Measurements from ENCODE around the gene FOXD4L3. TPM values are rescaled to one million over a fixed set of nuclear protein-coding genes. Genes with fewer than 3 reads are reported as not detected.
"Not testable (repeated sequence)": the region's sequence is repeated elsewhere in the genome, so short reads cannot be mapped to it uniquely, and the experiment has no call there.

Gene FOXD4L3
- total RNA-seq, 4 donors from 2014 or later, result not detected

GRCh38 chr9:68332122-68332521 is 29.5 kb downstream of the FOXD4L3 start:
- H3K4me3 ChIP-seq (ENCODE audit: low read depth, poor library complexity, severe bottlenecking); intact Hi-C loops (cut with DNase I; ENCODE audit: low total_unique reads); DNase-seq (ENCODE audit: low spot score in 2 of 2): not testable (repeated sequence)
- 67% methylated on average over 1 of the region's 1 CpG; no CpG with 5 or more reads in 1 of the 2 donors for WGBS, 2 donors

- 66 to 80% methylated on average over 3 of the region's 3 CpGs for WGBS, 2 donors
- DNase-seq (ENCODE audit: low spot score in 2 of 2); H3K4me3 ChIP-seq (ENCODE audit: low read depth, poor library complexity, severe bottlenecking); intact Hi-C loops (cut with DNase I; ENCODE audit: low total_unique reads): not testable (repeated sequence)
Measured at GRCh38 chr9:68335935-68336334, 33.3 kb downstream of the FOXD4L3 start.

GRCh38 chr9:68336639-68337339 is 34.1 kb downstream of the FOXD4L3 start:
- WGBS, 2 donors, result 49 to 53% methylated on average over 5 to 6 of the region's 10 CpGs
- H3K4me3 ChIP-seq (ENCODE audit: low read depth, poor library complexity, severe bottlenecking); intact Hi-C loops (cut with DNase I; ENCODE audit: low total_unique reads); DNase-seq (ENCODE audit: low spot score in 2 of 2): not testable (repeated sequence)

GRCh38 chr9:68338000-68338399 is 35.3 kb downstream of the FOXD4L3 start:
- DNase-seq (ENCODE audit: low spot score in 2 of 2); intact Hi-C loops (cut with DNase I; ENCODE audit: low total_unique reads); H3K4me3 ChIP-seq (ENCODE audit: low read depth, poor library complexity, severe bottlenecking): not testable (repeated sequence)
- 83 to 86% methylated on average over 7 of the region's 7 CpGs for WGBS, 2 donors

- intact Hi-C loops (cut with DNase I; ENCODE audit: low total_unique reads); DNase-seq (ENCODE audit: low spot score in 2 of 2); H3K4me3 ChIP-seq (ENCODE audit: low read depth, poor library complexity, severe bottlenecking): not testable (repeated sequence)
- WGBS, 2 donors, result 19 to 20% methylated on average over 5 to 6 of the region's 10 CpGs
Measured at GRCh38 chr9:68342265-68343025, 39.8 kb downstream of the FOXD4L3 start.

GRCh38 chr9:68343242-68343641 is 40.6 kb downstream of the FOXD4L3 start:
- H3K4me3 ChIP-seq (ENCODE audit: low read depth, poor library complexity, severe bottlenecking); DNase-seq (ENCODE audit: low spot score in 2 of 2); intact Hi-C loops (cut with DNase I; ENCODE audit: low total_unique reads): not testable (repeated sequence)
- 71 to 75% methylated on average over 4 of the region's 4 CpGs for WGBS, 2 donors

GRCh38 chr9:68343992-68344391 is 41.3 kb downstream of the FOXD4L3 start:
- DNase-seq (ENCODE audit: low spot score in 2 of 2); intact Hi-C loops (cut with DNase I; ENCODE audit: low total_unique reads); H3K4me3 ChIP-seq (ENCODE audit: low read depth, poor library complexity, severe bottlenecking): not testable (repeated sequence)
- WGBS, 2 donors, result 44 to 48% methylated on average over 3 of the region's 4 CpGs

GRCh38 chr9:68351689-68352088 is 49.0 kb downstream of the FOXD4L3 start:
- H3K4me3 ChIP-seq (ENCODE audit: low read depth, poor library complexity, severe bottlenecking); DNase-seq (ENCODE audit: low spot score in 2 of 2); intact Hi-C loops (cut with DNase I; ENCODE audit: low total_unique reads): not testable (repeated sequence)
- 67% methylated on average over 4 of the region's 4 CpGs for WGBS, 2 donors

Other genes with a start within 250 kb of the FOXD4L3 start
- gene ZNG1C, start 60.9 kb upstream of the FOXD4L3 start, total RNA-seq, result 10 to 100 TPM; 12.1 to 33.5 (median 26.6) TPM
- 10 to 100 TPM in 1 of 4 donors, 1 to 10 TPM in 3; 7.3 to 16.8 (median 8.7) TPM for gene PGM5, start 53.7 kb downstream of the FOXD4L3 start, total RNA-seq
- not detected for gene TMEM252, start 238.0 kb downstream of the FOXD4L3 start, total RNA-seq

Measured in lower leg skin (tissue), 4 donors.